Measurements from ENCODE around the gene IQGAP2. TPM values are rescaled to one million over a fixed set of nuclear protein-coding genes. Genes with fewer than 3 reads are reported as not detected.

The IQGAP2 gene
- total RNA-seq, 1 experiment from 2014 or later: not detected

DNA sequence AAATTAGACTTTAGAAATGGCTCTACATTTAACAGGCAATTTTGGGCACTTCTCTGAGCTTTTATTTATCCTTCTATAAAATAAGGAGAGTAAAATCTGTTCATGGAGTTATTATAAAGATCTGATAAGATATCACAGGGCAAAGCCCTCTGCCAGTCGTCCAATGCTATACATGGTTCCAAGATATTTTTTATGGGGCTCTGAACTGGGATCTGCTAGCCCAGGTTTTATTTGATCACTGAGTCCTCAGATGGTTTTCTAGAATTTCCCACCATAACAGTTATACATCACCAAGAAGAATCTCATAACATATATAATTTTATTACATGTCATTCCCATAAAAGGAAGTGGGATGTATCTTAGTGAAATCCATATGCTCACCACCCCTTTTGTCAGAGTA is 23.2 kb upstream of the IQGAP2 start:
- no peaks in the 10 kb centered on the region for H3K36me3 ChIP-seq (ENCODE audit: low read depth)
- H3K27me3 ChIP-seq (ENCODE audit: insufficient read depth, low read depth): no peaks in the 10 kb centered on the region
- H2AFZ ChIP-seq: no peak overlapping the region
- TF ChIP-seq, protein P1, sequence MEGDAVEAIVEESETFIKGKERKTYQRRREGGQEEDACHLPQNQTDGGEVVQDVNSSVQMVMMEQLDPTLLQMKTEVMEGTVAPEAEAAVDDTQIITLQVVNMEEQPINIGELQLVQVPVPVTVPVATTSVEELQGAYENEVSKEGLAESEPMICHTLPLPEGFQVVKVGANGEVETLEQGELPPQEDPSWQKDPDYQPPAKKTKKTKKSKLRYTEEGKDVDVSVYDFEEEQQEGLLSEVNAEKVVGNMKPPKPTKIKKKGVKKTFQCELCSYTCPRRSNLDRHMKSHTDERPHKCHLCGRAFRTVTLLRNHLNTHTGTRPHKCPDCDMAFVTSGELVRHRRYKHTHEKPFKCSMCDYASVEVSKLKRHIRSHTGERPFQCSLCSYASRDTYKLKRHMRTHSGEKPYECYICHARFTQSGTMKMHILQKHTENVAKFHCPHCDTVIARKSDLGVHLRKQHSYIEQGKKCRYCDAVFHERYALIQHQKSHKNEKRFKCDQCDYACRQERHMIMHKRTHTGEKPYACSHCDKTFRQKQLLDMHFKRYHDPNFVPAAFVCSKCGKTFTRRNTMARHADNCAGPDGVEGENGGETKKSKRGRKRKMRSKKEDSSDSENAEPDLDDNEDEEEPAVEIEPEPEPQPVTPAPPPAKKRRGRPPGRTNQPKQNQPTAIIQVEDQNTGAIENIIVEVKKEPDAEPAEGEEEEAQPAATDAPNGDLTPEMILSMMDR (conservative IDR thresholded peaks at IDR 0.05): no peak
- no peak for TF ChIP-seq EZH2 (IDR thresholded peaks at IDR 0.05; ENCODE audit: low read depth)
- CTCF ChIA-PET: no interaction called here
- no peaks in the 10 kb centered on the region for H3K9me3 ChIP-seq (ENCODE audit: insufficient read depth, low read depth)
- H3K9me2 ChIP-seq (ENCODE audit: insufficient read depth): no peaks in the 10 kb centered on the region
- H3K27ac ChIP-seq: no peak overlapping the region
- intact Hi-C loops (cut with micrococcal nuclease; ENCODE audit: unreplicated experiment): no loop called here
- H3K4me3 ChIP-seq: no peak overlapping the region
- H4K20me1 ChIP-seq (ENCODE audit: insufficient read depth): no peaks in the 10 kb centered on the region
- DNase-seq: no peak
- BruUV-seq (replicated peaks): no TSS peak
- H3K4me2 ChIP-seq: no peak overlapping the region
- no peaks in the 10 kb centered on the region for H3F3A ChIP-seq (ENCODE audit: insufficient read depth, low read depth)
- POLR2A ChIA-PET (ENCODE audit: unreplicated experiment): no interaction called here
- peaks cover 7% of the 10 kb centered on the region; the same call in 1 of the 2 replicates for H3K4me1 ChIP-seq (replicated peaks; ENCODE audit: insufficient read depth)
- no peaks in the 10 kb centered on the region for H3K79me2 ChIP-seq (ENCODE audit: low read depth)

DNA sequence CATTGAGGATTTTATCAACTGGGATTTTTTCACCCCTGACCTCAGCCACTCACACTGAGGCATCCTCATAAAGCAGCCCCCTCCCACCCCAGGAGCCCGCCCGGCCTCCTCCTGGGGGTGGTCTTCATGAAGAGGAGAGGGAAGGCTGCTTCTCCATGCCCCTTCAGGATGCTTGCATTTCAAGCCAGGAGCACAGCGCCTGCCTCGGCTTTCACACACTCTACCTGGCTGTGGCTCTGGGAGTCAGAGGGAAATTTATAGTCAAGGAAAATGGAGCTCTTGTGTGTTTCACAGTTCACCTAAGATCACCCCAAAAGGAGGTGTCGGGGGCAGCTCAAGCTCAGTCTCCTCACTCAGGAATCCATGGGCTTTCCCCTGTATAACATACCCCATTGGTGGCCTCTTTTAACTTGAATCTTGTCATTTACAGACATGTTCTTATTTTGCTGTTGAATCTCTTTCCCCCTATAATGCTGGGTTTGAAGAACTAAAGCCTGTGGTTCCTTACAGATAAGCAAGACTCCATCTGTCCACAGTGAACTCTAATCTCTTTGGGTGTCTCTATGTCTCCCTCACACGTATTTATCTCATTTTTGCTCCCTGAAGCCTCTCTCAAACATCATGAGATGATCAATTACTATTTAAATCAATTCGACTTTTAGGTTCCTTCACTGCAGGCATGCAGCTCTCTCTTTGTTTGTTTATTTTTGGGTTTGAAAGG is 22.6 kb upstream of the IQGAP2 start:
- peaks cover 11% of the 10 kb centered on the region; the same call in 1 of the 2 replicates for H3K4me1 ChIP-seq (replicated peaks; ENCODE audit: insufficient read depth)
- H3K9me3 ChIP-seq (ENCODE audit: insufficient read depth, low read depth): no peaks in the 10 kb centered on the region
- ChIA-PET CTCF (no interaction called here), POLR2A (ENCODE audit: unreplicated experiment) (no interaction called here)
- H2AFZ ChIP-seq: no peak overlapping the region
- H3K9me2 ChIP-seq (ENCODE audit: insufficient read depth): no peaks in the 10 kb centered on the region
- DNase-seq: no peak
- no peaks in the 10 kb centered on the region for H3K79me2 ChIP-seq (ENCODE audit: low read depth)
- no TSS peak for BruUV-seq (replicated peaks)
- TF ChIP-seq EZH2 (IDR thresholded peaks at IDR 0.05; ENCODE audit: low read depth): no peak
- TF ChIP-seq, protein P1 (conservative IDR thresholded peaks at IDR 0.05): no peak
- H3K27me3 ChIP-seq (ENCODE audit: insufficient read depth, low read depth): no peaks in the 10 kb centered on the region
- H3K4me2 ChIP-seq: no peak overlapping the region
- H3F3A ChIP-seq (ENCODE audit: insufficient read depth, low read depth): no peaks in the 10 kb centered on the region
- intact Hi-C loops (cut with micrococcal nuclease; ENCODE audit: unreplicated experiment): no loop called here
- no peaks in the 10 kb centered on the region for H3K36me3 ChIP-seq (ENCODE audit: low read depth)
- H3K4me3 ChIP-seq: no peak overlapping the region
- no peak overlapping the region for H3K27ac ChIP-seq
- H4K20me1 ChIP-seq (ENCODE audit: insufficient read depth): no peaks in the 10 kb centered on the region

DNA sequence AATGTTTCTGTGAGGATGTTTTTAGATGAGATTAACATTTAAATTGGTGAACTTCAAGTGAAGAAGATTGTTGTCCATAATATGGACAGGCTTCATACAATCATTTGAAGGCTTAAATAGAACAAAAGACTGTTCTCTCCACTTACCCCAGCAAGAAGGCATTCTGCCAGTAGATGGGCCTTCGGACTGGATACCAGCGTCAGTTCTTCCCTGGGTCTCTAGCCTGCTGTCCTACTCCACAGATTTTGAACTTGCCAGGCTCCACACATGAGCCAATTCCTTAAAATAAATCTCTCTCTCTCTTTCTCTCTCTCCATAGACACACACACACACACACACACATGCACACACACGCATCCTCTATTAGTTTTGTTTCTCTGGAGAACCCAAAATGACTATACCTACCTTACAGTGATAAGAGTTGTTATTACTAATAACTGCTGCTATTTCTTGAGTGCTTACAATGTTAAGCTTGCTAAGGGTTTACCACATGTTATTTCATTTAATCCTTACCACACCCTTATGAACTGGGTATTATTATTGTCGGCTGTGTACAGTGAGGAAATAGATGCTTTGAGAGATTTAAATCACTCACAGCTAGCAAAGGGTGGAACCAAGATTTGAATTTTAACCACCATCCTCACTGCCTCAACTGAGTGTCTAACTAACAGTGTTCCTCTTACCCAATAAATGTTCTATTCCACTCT is 19.8 kb upstream of the IQGAP2 start:
- Histone ChIP-seq H4K20me1 (ENCODE audit: insufficient read depth) (no peaks in the 10 kb centered on the region), H3K27ac (no peak overlapping the region), H3K36me3 (ENCODE audit: low read depth) (no peaks in the 10 kb centered on the region), H2AFZ (no peak overlapping the region), H3K4me2 (no peak overlapping the region), H3F3A (ENCODE audit: insufficient read depth, low read depth) (peaks cover 8% of the 10 kb centered on the region; the same call in 1 of the 2 replicates), H3K27me3 (ENCODE audit: insufficient read depth, low read depth) (no peaks in the 10 kb centered on the region), H3K4me3 (no peak overlapping the region), H3K9me3 (ENCODE audit: insufficient read depth, low read depth) (no peaks in the 10 kb centered on the region), H3K4me1 (replicated peaks; ENCODE audit: insufficient read depth) (peaks cover 38% of the 10 kb centered on the region), H3K79me2 (ENCODE audit: low read depth) (no peaks in the 10 kb centered on the region), H3K9me2 (ENCODE audit: insufficient read depth) (no peaks in the 10 kb centered on the region)
- DNase-seq: no peak
- no peak for TF ChIP-seq EZH2 (IDR thresholded peaks at IDR 0.05; ENCODE audit: low read depth)
- TF ChIP-seq, protein P1 (conservative IDR thresholded peaks at IDR 0.05): no peak
- no TSS peak for BruUV-seq (replicated peaks)
- ChIA-PET POLR2A (ENCODE audit: unreplicated experiment) (no interaction called here), CTCF (no interaction called here)
- intact Hi-C loops (cut with micrococcal nuclease; ENCODE audit: unreplicated experiment): no loop called here
